ENCODE measurements around the gene CIITA. TPM values are rescaled to one million over a fixed set of nuclear protein-coding genes. Genes with fewer than 3 reads are reported as not detected.

The CIITA gene
- total RNA-seq, 2 donors from 2014 or later, result 6.5 to 6.6 TPM

- no peaks in the 10 kb centered on the region for H3K4me1 ChIP-seq
- no peak overlapping the region for H3K4me3 ChIP-seq
- no peak overlapping the region for H3K27ac ChIP-seq
- H3K9me3 ChIP-seq, result no peaks in the 10 kb centered on the region
- no peaks in the 10 kb centered on the region for H3K27me3 ChIP-seq
- ATAC-seq (no peak), DNase-seq (no peak)
- intact Hi-C loops (cut with DNase I), result no loop called here
- H3K36me3 ChIP-seq (replicated peaks in 1 of 2; ENCODE audit: insufficient read depth in 1 of 2, low read depth in 2 of 2), result no peaks in the 10 kb centered on the region
- TF ChIP-seq POLR2A (IDR thresholded peaks at IDR 0.05), result no peak
- TF ChIP-seq CTCF (IDR thresholded peaks at IDR 0.05), result no peak
- WGBS, 2 donors, result 73 to 92% methylated on average over 4 of the region's 4 CpGs
Observed at GRCh38 chr16:10850478-10850850, 26.5 kb upstream of the CIITA start.

- Histone ChIP-seq H3K4me1 (no peaks in the 10 kb centered on the region), H3K4me3 (no peak overlapping the region), H3K27ac (no peak overlapping the region), H3K36me3 (replicated peaks in 1 of 2; ENCODE audit: insufficient read depth in 1 of 2, low read depth in 2 of 2) (no peaks in the 10 kb centered on the region), H3K9me3 (no peaks in the 10 kb centered on the region), H3K27me3 (no peaks in the 10 kb centered on the region)
- 88 to 97% methylated on average over 3 of the region's 3 CpGs for WGBS, 2 donors
- intact Hi-C loops (cut with DNase I), result no loop called here
- TF ChIP-seq CTCF (IDR thresholded peaks at IDR 0.05) (no peak), POLR2A (IDR thresholded peaks at IDR 0.05) (no peak)
- no peak for DNase-seq
- no peak for ATAC-seq
Observed at GRCh38 chr16:10851512-10851911, 25.5 kb upstream of the CIITA start.

GRCh38 chr16:10852286-10852685, 24.7 kb upstream of the CIITA start:
- Histone ChIP-seq H3K27me3 (no peaks in the 10 kb centered on the region), H3K4me3 (no peak overlapping the region), H3K4me1 (no peaks in the 10 kb centered on the region), H3K36me3 (replicated peaks in 1 of 2; ENCODE audit: insufficient read depth in 1 of 2, low read depth in 2 of 2) (no peaks in the 10 kb centered on the region), H3K27ac (no peak overlapping the region), H3K9me3 (no peaks in the 10 kb centered on the region)
- TF ChIP-seq CTCF (IDR thresholded peaks at IDR 0.05) (no peak), POLR2A (IDR thresholded peaks at IDR 0.05) (no peak)
- intact Hi-C loops (cut with DNase I), result no loop called here
- DNase-seq (no peak), ATAC-seq (no peak)
- 46 to 70% methylated on average over 4 of the region's 4 CpGs for WGBS, 2 donors

- intact Hi-C loops (cut with DNase I), result no loop called here
- WGBS, 2 donors, result 86 to 89% methylated on average over 5 of the region's 5 CpGs
- Histone ChIP-seq H3K4me1 (no peaks in the 10 kb centered on the region), H3K4me3 (no peak overlapping the region), H3K27ac (no peak overlapping the region), H3K9me3 (no peaks in the 10 kb centered on the region), H3K27me3 (no peaks in the 10 kb centered on the region), H3K36me3 (replicated peaks in 1 of 2; ENCODE audit: insufficient read depth in 1 of 2, low read depth in 2 of 2) (no peaks in the 10 kb centered on the region)
- DNase-seq, result no peak
- no peak for ATAC-seq
- no peak for TF ChIP-seq CTCF (IDR thresholded peaks at IDR 0.05)
- no peak for TF ChIP-seq POLR2A (IDR thresholded peaks at IDR 0.05)
Observed at GRCh38 chr16:10852948-10853347, 24.1 kb upstream of the CIITA start.

- WGBS, 2 donors, result 96 to 100% methylated on average over 2 of the region's 2 CpGs
- DNase-seq (no peak), ATAC-seq (no peak)
- Histone ChIP-seq H3K9me3 (no peaks in the 10 kb centered on the region), H3K27ac (no peak overlapping the region), H3K4me1 (no peaks in the 10 kb centered on the region), H3K27me3 (no peaks in the 10 kb centered on the region), H3K36me3 (replicated peaks in 1 of 2; ENCODE audit: insufficient read depth in 1 of 2, low read depth in 2 of 2) (no peaks in the 10 kb centered on the region), H3K4me3 (no peak overlapping the region)
- TF ChIP-seq POLR2A (IDR thresholded peaks at IDR 0.05) (no peak), CTCF (IDR thresholded peaks at IDR 0.05) (no peak)
- intact Hi-C loops (cut with DNase I), result no loop called here
Observed at GRCh38 chr16:10856042-10856441, 21.0 kb upstream of the CIITA start.
